Lower leg skin (tissue), 4 donors: ENCODE measurements around the gene UPF1. TPM values are rescaled to one million over a fixed set of nuclear protein-coding genes. Genes with fewer than 3 reads are reported as not detected.

ENCODE experiments used
- DNase-seq, 2 donors: peaks; one replicate each; pipeline ENCODE4 v3.0.0-alpha.2; 2019; ENCODE audit warnings: low spot score in 2 of 2
- H3K4me3 ChIP-seq: fragments of 200-600 bp; sonication (generic); 2 replicates; pipeline ENCODE4 v1.5.1; 2017; ENCODE audit warnings: mild to moderate bottlenecking, low read depth; ENCODE audit not compliant: poor library complexity, severe bottlenecking
- POLR2A ChIP-seq, 2 donors: fragments of 450-650 bp; IDR thresholded peaks; one replicate each; pipeline ENCODE4 v1.6.1; 2016 to 2017; ENCODE audit warnings: antibody characterized with exemption in 2 of 2, mild to moderate bottlenecking in 1 of 2, moderate library complexity in 1 of 2
- WGBS, 2 donors: methylation state at CpG; one replicate each; pipeline ENCODE4 v1.1.5; 2018; 5-methylcytosine and 5-hydroxymethylcytosine counted together
- intact Hi-C: fragments of 100-400 bp; cut with DNase I; formaldehyde crosslinking; loops from one replicate; pipeline ENCODE4 v1.15.0; 2023; ENCODE audit warnings: low total_unique reads
- total RNA-seq, 4 donors: library from RNA; depleted of rRNA; stranded (reverse); fragments of >200 nt; gene quantifications; one replicate each; pipeline ENCODE4 v1.1.0, GENCODE V29; 2016
- TF ChIP-seq, protein P1 (sequence below), 3 donors: fragments of 450-650 bp; IDR thresholded peaks; one replicate each; pipeline ENCODE4 v1.5.1; 2016; ENCODE audit warnings: antibody characterized with exemption in 3 of 3, mild to moderate bottlenecking in 3 of 3, moderate library complexity in 2 of 3

UPF1 gene
- total RNA-seq, 4 donors from 2014 or later = 91.6 to 116 (median 102) TPM

GRCh38 chr19:18905513-18906236 is 73.9 kb downstream of the UPF1 start:
- intact Hi-C loops = no loop called here
- 84 to 89% methylated on average over 20 to 24 of the region's 26 CpGs for WGBS, 2 donors
- no peak overlapping the region for H3K4me3 ChIP-seq
- DNase-seq = no peak
- TF ChIP-seq POLR2A (IDR thresholded peaks at IDR 0.05) = no peak
- TF ChIP-seq, protein P1, sequence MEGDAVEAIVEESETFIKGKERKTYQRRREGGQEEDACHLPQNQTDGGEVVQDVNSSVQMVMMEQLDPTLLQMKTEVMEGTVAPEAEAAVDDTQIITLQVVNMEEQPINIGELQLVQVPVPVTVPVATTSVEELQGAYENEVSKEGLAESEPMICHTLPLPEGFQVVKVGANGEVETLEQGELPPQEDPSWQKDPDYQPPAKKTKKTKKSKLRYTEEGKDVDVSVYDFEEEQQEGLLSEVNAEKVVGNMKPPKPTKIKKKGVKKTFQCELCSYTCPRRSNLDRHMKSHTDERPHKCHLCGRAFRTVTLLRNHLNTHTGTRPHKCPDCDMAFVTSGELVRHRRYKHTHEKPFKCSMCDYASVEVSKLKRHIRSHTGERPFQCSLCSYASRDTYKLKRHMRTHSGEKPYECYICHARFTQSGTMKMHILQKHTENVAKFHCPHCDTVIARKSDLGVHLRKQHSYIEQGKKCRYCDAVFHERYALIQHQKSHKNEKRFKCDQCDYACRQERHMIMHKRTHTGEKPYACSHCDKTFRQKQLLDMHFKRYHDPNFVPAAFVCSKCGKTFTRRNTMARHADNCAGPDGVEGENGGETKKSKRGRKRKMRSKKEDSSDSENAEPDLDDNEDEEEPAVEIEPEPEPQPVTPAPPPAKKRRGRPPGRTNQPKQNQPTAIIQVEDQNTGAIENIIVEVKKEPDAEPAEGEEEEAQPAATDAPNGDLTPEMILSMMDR (IDR thresholded peaks at IDR 0.05) = no peak

GRCh38 chr19:18906605-18907519 is 75.1 kb downstream of the UPF1 start:
- TF ChIP-seq, protein P1 (IDR thresholded peaks at IDR 0.05) = no peak
- TF ChIP-seq POLR2A (IDR thresholded peaks at IDR 0.05) = no peak
- no peak for DNase-seq
- 86 to 91% methylated on average over 32 to 36 of the region's 36 CpGs for WGBS, 2 donors
- intact Hi-C loops = no loop called here
- no peak overlapping the region for H3K4me3 ChIP-seq

- H3K4me3 ChIP-seq = no peak overlapping the region
- 92 to 93% methylated on average over 17 of the region's 17 CpGs for WGBS, 2 donors
- no peak for DNase-seq
- TF ChIP-seq POLR2A (IDR thresholded peaks at IDR 0.05) = no peak
- TF ChIP-seq, protein P1 (IDR thresholded peaks at IDR 0.05) = no peak
- intact Hi-C loops = no loop called here
These were observed 77.3 kb downstream of the UPF1 start for GRCh38 chr19:18908917-18909619.

DNA sequence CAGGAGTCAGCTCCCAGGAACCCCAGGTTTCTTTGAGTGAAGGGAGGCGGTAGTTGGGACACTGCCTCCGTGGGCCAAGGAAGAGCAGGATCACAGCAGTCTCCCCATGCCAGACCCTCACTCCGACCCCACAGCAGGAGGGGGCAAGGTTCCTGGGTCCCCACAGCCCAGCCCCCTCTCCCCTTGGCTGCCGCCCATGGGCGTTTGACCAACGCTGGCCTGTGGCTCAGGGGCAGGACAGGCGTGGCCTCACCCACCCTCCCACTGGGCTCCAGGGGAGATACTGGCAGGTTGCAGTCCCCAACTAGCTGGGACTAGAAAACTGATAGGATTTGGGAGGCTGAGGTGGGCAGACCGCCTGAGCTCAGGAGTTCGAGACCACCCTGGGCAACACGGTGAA is 78.3 kb downstream of the UPF1 start:
- intact Hi-C loops = no loop called here
- DNase-seq = no peak
- 87 to 91% methylated on average over 9 to 10 of the region's 10 CpGs for WGBS, 2 donors
- no peak overlapping the region for H3K4me3 ChIP-seq
- TF ChIP-seq POLR2A (IDR thresholded peaks at IDR 0.05) = no peak
- TF ChIP-seq, protein P1 (IDR thresholded peaks at IDR 0.05) = no peak

DNA sequence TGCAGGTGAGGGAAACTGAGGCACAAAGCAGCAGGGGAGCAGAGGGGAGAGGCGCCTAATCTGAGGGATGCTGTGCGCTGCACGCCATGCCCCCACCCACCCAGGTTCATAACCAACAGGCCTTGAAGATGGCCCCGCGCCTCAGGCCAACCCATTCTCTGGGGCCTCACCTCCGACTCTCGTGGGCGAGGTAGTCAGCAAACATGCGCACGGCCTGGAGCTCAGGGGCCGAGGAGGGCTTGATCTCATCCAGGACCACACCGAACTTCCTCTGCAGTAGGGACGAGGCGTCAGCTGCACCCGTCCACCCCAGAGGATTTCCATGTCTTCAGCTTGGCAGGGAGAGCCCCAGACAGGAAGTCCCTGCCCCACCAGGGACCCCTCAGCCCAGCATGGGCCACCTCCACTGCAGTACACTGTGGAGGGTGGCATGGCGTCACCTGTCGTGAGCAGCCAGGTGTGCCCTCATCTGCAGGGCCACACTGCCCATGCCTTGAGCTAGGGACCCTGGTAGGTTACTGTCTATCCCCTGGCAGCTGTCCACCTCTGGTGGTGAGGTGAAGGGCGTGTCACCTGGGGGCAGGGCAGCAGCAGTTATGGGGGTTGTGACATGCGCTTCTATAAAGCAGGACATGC is 79.2 kb downstream of the UPF1 start:
- no peak overlapping the region for H3K4me3 ChIP-seq
- no peak for DNase-seq
- no peak for TF ChIP-seq POLR2A (IDR thresholded peaks at IDR 0.05)
- TF ChIP-seq, protein P1 (IDR thresholded peaks at IDR 0.05) = no peak
- intact Hi-C loops = no loop called here
- 89 to 95% methylated on average over 17 to 18 of the region's 19 CpGs for WGBS, 2 donors
